ENCODE data around the gene GPR146.

The GPR146 gene

DNA sequence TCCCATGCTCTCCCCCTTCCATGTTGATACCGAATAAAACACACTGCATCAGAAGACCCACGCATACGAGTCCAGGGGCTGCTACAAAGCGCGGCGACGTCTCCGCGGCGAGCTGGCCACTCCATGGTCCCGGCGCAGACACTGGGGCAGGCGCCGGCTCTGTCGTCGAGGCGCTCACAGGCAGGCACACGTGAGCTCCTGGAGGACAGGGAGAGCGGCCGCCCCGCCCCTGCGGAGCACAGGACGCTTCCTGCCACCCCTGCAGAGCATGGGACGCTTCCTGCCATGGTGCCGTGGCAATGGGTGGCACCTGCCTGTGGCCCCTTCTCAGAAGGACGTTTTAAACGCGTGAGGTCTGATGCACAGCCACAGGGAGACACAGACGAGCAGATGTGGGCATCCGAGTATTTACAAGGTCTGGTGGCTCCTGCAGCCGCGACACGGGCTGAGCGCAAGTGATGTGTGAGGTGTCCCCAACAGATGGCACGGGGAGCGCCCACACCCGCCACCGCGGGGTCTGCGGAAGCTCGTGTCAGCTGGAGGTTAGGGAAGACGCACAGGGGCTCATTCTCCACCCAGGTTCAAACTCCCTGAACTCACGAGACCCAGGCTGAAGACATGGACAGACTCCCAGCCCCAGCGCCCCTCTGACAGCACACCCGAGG lies 21.4 kb upstream of the GPR146 start:
- DNase-seq (ENCODE audit: low read depth): no peak
- no peak overlapping the region for H3K4me3 ChIP-seq (ENCODE audit: low read depth, low read length)
- TF ChIP-seq, protein P1, sequence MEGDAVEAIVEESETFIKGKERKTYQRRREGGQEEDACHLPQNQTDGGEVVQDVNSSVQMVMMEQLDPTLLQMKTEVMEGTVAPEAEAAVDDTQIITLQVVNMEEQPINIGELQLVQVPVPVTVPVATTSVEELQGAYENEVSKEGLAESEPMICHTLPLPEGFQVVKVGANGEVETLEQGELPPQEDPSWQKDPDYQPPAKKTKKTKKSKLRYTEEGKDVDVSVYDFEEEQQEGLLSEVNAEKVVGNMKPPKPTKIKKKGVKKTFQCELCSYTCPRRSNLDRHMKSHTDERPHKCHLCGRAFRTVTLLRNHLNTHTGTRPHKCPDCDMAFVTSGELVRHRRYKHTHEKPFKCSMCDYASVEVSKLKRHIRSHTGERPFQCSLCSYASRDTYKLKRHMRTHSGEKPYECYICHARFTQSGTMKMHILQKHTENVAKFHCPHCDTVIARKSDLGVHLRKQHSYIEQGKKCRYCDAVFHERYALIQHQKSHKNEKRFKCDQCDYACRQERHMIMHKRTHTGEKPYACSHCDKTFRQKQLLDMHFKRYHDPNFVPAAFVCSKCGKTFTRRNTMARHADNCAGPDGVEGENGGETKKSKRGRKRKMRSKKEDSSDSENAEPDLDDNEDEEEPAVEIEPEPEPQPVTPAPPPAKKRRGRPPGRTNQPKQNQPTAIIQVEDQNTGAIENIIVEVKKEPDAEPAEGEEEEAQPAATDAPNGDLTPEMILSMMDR (conservative IDR thresholded peaks at IDR 0.05; ENCODE audit: low read depth, low read length): no peak

DNA sequence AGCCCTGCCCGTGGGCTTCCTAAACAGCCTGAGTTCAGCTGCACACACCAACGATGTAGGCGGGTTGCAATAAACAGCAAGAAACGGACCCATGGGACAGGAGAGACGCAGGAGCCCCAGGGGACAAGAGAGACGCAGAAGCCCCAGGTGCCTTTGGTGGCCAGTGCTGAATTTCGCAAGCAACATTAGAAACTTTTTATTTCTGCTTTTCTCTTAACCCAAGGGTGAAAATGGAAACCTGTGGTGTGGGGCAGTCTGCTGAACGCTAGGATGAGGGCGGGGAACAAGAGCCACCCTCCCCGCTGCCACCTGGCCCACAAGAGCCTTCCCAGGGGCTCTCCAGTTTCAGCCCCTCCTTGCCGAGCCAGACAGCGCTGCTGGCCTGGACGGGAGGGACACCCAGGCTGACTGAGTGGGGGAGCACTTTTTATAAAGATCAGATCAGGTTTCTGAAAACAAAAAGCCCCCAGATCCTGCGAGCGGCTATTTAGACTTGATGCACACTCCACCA lies 20.0 kb upstream of the GPR146 start:
- no peak overlapping the region for H3K4me3 ChIP-seq (ENCODE audit: low read depth, low read length)
- DNase-seq (ENCODE audit: low read depth): no peak
- TF ChIP-seq, protein P1 (conservative IDR thresholded peaks at IDR 0.05; ENCODE audit: low read depth, low read length): no peak

DNA sequence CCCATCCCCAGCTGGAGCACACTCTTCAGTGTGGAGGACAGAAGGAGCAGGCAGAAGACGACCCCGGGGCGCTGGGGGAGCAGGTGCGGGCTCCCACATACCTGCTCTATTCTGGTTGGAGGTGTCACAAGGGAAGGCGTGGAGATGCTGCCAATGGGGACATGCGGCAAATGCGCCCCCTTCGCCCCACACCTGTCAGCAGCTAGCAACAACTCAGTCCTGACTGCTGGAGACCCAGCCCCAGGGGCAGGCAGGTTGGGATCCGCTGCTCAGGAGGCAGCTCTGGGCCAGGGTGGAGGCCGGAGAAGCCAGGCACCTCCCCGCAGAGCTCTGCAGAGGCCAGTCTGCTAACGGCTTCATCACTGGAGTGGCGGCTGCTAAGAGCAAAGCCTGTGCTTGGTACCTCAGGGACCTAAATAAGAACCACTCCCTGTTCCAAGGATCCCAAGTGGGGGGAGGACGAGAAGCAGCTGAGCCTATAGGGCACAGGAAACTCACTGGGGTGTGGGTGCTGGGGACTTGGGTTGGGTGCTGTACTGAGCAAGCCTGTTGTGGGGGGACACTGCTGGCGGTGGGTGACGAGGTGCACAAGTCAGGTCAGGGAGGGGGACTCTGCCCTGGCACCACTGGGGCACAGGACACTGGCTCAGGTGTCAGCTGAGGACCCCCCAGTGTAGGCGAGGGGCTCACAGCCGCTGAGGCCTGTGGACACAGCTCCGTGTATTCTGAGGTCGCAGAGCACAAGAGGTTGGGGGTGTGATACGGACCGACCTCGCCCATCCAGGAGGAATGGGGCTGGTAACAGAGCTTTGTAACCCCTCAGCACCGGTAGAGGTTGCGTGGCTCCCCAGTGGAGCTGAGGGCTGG lies 19.2 kb upstream of the GPR146 start:
- H3K4me3 ChIP-seq (ENCODE audit: low read depth, low read length): no peak overlapping the region

DNA sequence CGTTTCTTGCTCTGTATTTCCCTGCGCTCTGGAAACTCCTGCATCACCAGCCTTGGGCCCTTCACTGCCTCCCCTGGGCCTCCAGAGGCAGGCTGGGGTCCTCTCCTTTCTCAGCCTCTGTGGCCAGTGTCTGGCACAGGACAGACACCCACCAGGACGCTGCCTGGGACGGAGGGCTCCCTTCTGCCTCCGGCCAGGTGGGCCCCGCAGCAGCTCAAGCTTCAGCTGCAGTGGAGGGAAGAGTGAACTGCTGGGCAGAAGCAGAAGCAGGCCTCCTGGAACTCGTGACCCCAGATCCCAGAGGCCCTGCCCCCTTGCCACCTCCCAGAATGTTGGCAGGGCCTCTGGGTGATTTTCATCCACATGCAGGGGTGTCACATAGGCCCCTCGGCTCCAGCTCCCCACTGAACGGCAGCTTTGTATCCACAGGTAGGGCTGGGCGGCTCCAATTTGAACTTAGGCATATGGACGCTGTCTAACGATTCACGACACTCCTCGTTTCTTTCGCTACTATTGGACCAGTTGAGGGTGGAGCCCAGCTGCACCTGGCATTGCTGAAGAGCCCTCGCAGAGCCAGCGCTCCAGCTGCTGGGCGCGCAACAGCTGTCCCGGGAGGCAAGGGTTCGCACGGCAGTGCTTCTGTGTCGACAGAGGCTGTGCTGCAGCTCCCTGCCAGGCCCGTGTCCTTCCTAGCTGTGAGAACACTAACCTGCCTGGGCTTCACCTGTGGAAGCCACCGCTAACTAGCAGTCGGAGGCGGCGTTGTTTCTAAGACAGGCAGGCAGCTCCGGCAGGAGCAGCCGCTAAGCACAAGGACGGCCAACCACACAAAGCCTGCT lies 18.4 kb upstream of the GPR146 start:
- TF ChIP-seq, protein P1 (conservative IDR thresholded peaks at IDR 0.05; ENCODE audit: low read depth, low read length): no peak
- no peak overlapping the region for H3K4me3 ChIP-seq (ENCODE audit: low read depth, low read length)
- no peak for DNase-seq (ENCODE audit: low read depth)

More for the DNA sequence above, 19.2 kb upstream of the GPR146 start:
- DNase-seq (ENCODE audit: low read depth): no peak
- TF ChIP-seq, protein P1 (conservative IDR thresholded peaks at IDR 0.05; ENCODE audit: low read depth, low read length): no peak

DNA sequence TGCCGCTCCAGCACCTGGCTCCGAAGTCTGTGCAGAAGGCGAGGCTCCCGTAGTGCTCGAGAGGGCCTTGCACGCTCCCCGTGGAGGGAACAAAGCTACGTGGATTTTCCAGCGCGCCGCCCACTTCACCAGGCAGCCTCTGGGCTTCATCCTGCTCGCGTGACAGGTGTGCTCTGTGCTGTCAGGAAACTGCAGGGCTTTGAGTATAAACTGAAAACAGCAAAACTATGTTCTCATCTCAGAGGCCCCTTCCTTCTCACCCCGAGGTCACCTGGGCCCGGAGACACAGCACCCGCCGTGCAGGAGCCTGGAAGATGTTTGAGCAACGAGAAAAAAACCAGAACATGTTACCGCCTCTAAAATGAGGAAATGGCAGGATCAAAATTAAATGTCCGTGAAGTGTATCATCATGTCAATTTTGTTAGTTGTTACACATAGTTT lies 17.6 kb upstream of the GPR146 start:
- no peak overlapping the region for H3K4me3 ChIP-seq (ENCODE audit: low read depth, low read length)
- TF ChIP-seq, protein P1 (conservative IDR thresholded peaks at IDR 0.05; ENCODE audit: low read depth, low read length): no peak
- DNase-seq (ENCODE audit: low read depth): no peak

DNA sequence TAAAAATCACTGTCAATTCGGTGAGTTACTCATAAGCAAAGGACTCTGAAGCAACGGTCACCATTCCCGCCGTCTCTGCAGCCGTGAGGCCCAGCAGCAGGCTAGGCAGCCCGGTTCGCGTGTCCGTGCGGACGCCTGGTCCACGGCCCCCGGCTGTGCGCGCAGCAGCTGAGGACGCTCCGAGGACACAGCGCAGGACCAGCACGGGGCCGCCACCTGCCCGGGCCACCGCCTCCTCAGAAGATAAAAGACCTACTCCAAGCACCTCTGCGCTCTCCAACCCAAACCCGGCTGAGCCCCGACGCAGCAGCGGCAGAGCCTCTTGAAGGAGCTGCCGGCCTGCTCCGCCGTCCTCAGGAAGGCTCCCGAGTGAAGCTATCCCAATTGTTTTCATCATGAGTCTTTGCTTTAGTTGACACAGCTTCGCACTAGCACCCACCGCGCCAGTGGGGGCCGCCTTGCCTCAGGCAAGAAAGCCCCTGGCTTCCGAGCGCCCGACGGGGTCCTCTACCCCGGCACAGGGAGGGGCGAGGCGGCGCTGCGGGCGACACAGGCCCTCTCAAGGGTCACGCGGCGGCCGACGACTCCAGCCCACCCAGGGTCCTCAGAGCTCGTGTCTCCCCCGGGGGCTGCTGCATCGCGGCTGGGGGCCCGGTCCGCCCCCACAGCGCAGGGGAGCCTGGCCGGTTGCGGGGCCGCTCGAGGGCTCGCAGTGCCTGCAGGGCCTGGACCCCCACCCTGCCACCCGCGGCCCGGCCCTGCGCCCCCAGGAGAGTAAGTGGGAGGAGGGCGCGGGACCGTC lies 16.9 kb upstream of the GPR146 start:
- peak overlapping the region; percentile 69 for H3K4me3 ChIP-seq (ENCODE audit: low read depth, low read length)
- DNase-seq (ENCODE audit: low read depth): peak; percentile 58
- TF ChIP-seq, protein P1 (conservative IDR thresholded peaks at IDR 0.05; ENCODE audit: low read depth, low read length): no peak
